Measurements from ENCODE around the gene HOXB5. TPM values are rescaled to one million over a fixed set of nuclear protein-coding genes. Genes with fewer than 3 reads are reported as not detected.

The HOXB5 gene
- polyA plus RNA-seq, 4 donors = 23.9 to 51.6 (median 37.1) TPM

- peak in 1 of 4 donors; percentile 45 for DNase-seq (ENCODE audit: low read depth in 4 of 4, low spot score in 2 of 4)
These were observed 24.1 kb upstream of the HOXB5 start for GRCh38 chr17:48617471-48618255.

GRCh38 chr17:48616717-48617470 is 23.3 kb upstream of the HOXB5 start:
- DNase-seq (ENCODE audit: low read depth in 4 of 4, low spot score in 2 of 4) = peak in 1 of 4 donors; percentile 25

GRCh38 chr17:48615963-48616716 is 22.6 kb upstream of the HOXB5 start:
- DNase-seq (ENCODE audit: low read depth in 4 of 4, low spot score in 2 of 4) = peak in 3 of 4 donors; percentile 33 to 45 (median 37)

- DNase-seq (ENCODE audit: low read depth in 4 of 4, low spot score in 2 of 4) = peak in 3 of 4 donors; percentile 58 to 75 (median 63)
These were observed 21.7 kb upstream of the HOXB5 start, which contains the start of gene HOXB8 for GRCh38 chr17:48615047-48615962. Gene HOXB8 (minus strand): TSS chr17:48615292. CDS start chr17:48614704, 588 bp downstream.

- no peak for DNase-seq (ENCODE audit: low read depth in 4 of 4, low spot score in 2 of 4)
These were observed 20.5 kb upstream of the HOXB5 start for GRCh38 chr17:48613862-48614694.

- DNase-seq (ENCODE audit: low read depth in 4 of 4, low spot score in 2 of 4) = no peak
These were observed 19.5 kb upstream of the HOXB5 start for GRCh38 chr17:48612854-48613691.

GRCh38 chr17:48612456-48612853 is 18.9 kb upstream of the HOXB5 start:
- no peak for DNase-seq (ENCODE audit: low read depth in 4 of 4, low spot score in 2 of 4)

- DNase-seq (ENCODE audit: low read depth in 4 of 4, low spot score in 2 of 4) = no peak
These were observed 18.3 kb upstream of the HOXB5 start for GRCh38 chr17:48611681-48612455.

GRCh38 chr17:48611213-48611612 is 17.6 kb upstream of the HOXB5 start:
- DNase-seq (ENCODE audit: low read depth in 4 of 4, low spot score in 2 of 4) = no peak

GRCh38 chr17:48610282-48611211 is 17.0 kb upstream of the HOXB5 start, which contains the start of gene HOXB7:
Gene HOXB7 (minus strand): TSS chr17:48611017. CDS start chr17:48610918, 99 bp downstream.
- no peak for DNase-seq (ENCODE audit: low read depth in 4 of 4, low spot score in 2 of 4)

- DNase-seq (ENCODE audit: low read depth in 4 of 4, low spot score in 2 of 4) = no peak
These were observed 16.2 kb upstream of the HOXB5 start for GRCh38 chr17:48609759-48610281.

- DNase-seq (ENCODE audit: low read depth in 4 of 4, low spot score in 2 of 4) = no peak
These were observed 15.5 kb upstream of the HOXB5 start for GRCh38 chr17:48609033-48609432.

GRCh38 chr17:48608494-48608834 is 14.9 kb upstream of the HOXB5 start:
- DNase-seq (ENCODE audit: low read depth in 4 of 4, low spot score in 2 of 4) = no peak

- no peak for DNase-seq (ENCODE audit: low read depth in 4 of 4, low spot score in 2 of 4)
These were observed 13.5 kb upstream of the HOXB5 start for GRCh38 chr17:48606892-48607614.
